ENCODE data around the gene TRIM17.

- TF ChIP-seq CTCF (IDR thresholded peaks at IDR 0.05) (no peak), POLR2A (IDR thresholded peaks at IDR 0.05) (no peak)
Observed at GRCh38 chr1:228364706-228365213, 51.9 kb downstream of the TRIM17 start.
